Measurements from ENCODE around the gene ADGRV1.

- TF ChIP-seq CTCF (IDR thresholded peaks at IDR 0.05), result no peak
- no peak for TF ChIP-seq EP300 (IDR thresholded peaks at IDR 0.05)
- TF ChIP-seq POLR2AphosphoS5 (IDR thresholded peaks at IDR 0.05), result no peak
Measured at GRCh38 chr5:90962481-90962880, 403.9 kb downstream of the ADGRV1 start.

Measured in stomach (tissue), 4 donors.